Activated gamma-delta T cell treated with Interleukin-2 at 50 U/mL for 16 hours (primary cell): ENCODE measurements around the gene PPP2R2D.

Experiments
- DNase-seq: peaks from one replicate; pipeline ENCODE4 v3.0.0-alpha.2; 2020

Gene PPP2R2D

GRCh38 chr10:131954356-131954965 is 53.7 kb downstream of the PPP2R2D start:
- no peak for DNase-seq

GRCh38 chr10:131955591-131956340 is 55.0 kb downstream of the PPP2R2D start:
- no peak for DNase-seq

GRCh38 chr10:131959841-131960240 is 59.0 kb downstream of the PPP2R2D start:
- DNase-seq: no peak

GRCh38 chr10:131960631-131961046 is 59.8 kb downstream of the PPP2R2D start:
- no peak for DNase-seq

GRCh38 chr10:131961047-131961776 is 60.4 kb downstream of the PPP2R2D start:
- no peak for DNase-seq

- no peak for DNase-seq
These were observed 61.2 kb downstream of the PPP2R2D start for GRCh38 chr10:131961777-131962662.

DNA sequence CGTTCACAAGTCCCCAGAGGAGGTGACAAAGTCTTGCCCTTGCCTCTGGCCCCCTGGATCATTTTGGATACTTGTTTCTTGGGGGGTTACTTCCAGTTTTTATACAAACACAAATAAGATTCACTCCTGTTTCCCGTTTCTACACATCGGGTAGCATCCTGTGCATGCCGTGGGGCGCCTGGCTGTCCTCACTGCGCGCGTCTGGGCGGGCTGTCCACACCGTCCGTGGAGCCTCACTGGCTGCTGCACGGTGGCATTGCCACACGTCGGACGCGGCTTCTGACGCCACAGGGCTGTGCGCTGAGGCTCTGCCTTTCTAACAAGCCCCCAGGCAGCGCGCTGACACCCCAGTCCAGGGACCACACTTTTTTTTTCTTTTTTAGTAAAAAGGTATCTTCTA is 62.5 kb downstream of the PPP2R2D start:
- no peak for DNase-seq

- DNase-seq: no peak
These were observed 63.0 kb downstream of the PPP2R2D start for GRCh38 chr10:131963811-131964210.

DNA sequence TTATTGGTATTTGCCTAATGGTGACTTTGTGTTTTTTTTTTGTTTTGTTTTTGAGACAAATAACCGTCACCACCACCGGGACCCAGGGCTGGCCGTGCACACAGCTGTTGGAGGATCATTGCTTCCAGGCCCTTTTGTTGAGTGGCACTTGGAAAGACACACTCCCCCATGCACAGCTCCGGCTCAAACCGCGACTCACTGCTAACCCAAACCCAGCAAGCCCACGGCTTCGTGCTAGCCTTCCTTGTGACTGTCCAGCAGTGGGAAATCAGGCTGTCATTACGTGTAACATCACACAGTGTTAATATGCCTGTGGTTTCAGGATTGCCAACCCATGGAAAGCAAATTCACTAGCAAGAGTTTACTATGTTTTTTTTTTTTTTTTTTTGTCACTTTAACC is 63.5 kb downstream of the PPP2R2D start:
- DNase-seq: no peak

DNA sequence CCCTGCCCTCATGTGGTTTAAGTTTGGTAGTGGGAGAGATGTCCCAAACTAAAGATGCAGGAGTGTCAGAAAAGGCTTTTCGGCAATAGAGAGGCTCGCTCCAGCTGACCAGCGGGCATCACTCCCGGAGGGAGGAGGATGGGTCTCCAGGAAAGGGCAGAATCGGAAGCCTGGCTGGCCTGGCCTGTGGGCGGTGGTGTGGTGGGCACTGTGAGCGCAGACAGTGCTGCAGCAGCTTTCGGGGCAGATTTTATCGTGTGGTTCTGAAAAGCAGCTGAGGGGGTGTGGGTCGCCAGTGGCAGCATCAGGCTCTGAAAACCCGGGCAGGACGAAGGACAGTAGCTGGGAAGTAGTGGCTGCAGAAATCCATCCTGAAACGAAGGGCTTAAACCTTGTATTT is 68.1 kb downstream of the PPP2R2D start:
- no peak for DNase-seq

GRCh38 chr10:131970946-131971345 is 70.1 kb downstream of the PPP2R2D start:
- no peak for DNase-seq

DNA sequence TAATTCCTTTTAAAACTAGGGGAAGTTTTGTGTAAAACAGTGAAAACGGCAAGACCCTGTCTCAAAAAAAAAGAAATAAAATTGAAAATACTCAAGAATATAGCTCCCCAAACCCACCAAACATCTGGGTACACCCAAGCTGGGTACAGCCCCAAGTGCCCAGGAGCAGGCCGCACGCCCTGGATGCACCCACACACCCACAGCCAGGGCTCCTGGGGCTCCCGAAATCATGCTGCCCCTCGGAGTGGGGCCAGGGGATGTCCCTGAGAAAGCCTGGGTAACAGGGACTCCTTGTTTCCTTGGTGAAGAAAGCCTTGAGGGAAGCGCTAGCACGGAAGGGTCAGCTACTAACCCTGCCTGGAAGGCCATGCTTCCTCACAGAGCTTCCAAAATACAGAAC is 70.8 kb downstream of the PPP2R2D start:
- DNase-seq: no peak

- DNase-seq: no peak
These were observed 71.8 kb downstream of the PPP2R2D start for GRCh38 chr10:131972474-131973071.

DNA sequence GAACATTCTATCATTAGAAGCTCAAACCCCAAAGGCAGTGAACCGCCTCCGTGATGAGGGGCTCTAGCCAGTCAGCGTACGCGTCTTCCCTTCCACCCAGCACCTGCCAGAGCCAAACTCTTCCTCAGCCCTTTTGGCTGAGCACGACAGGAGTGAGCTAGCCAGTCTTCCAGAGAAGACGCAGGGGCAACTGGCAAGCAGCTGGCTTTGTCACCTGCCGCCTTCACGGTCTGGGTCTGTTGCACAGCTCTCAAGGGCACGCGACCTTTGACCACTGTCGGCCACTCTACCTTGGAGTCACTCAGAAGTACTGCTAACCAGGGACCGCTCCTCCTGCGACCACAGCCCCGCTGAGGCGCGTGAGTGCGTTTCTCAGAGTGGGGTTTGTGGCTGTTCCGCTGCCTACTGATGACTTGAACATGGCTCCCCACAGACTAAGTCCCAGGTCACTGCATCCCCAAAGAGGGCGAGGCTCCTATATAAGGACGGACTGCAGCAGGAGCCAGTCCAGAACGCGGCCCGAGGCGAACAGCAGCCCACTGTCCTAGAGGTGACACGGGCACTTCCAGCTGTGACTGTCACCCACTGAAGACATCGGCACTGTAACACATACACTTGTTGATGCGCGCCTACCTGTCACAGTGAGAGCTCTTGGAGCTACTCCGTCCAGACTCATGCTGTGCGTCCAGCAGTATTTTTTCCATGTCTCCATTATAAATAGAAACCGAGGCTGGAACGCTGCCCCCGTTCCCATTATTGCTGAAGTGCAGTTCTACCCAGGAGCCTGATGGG is 72.5 kb downstream of the PPP2R2D start:
- no peak for DNase-seq

- no peak for DNase-seq
These were observed 73.4 kb downstream of the PPP2R2D start for GRCh38 chr10:131974034-131974817.

DNA sequence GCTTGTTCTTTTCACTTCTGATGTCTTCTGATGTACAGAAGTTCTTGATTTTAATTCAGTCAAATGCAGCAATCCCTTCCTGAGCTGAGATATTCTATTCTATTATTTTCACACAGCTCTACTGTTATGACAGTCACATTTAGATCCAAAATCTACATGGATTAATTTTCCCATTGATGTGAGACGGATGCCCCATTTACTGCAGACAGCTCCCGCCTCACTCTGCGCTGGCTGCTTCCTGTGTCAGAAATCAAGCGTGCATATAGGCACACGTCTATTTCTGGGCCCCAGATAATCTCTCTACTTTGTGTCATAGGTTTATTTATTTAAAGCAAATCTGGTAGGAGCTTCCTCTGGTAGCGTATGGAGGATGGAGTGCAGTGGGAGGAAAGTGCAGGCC is 74.2 kb downstream of the PPP2R2D start:
- DNase-seq: no peak

- no peak for DNase-seq
These were observed 75.0 kb downstream of the PPP2R2D start for GRCh38 chr10:131975796-131976195.

- no peak for DNase-seq
These were observed 76.7 kb downstream of the PPP2R2D start for GRCh38 chr10:131977323-131978096.

DNA sequence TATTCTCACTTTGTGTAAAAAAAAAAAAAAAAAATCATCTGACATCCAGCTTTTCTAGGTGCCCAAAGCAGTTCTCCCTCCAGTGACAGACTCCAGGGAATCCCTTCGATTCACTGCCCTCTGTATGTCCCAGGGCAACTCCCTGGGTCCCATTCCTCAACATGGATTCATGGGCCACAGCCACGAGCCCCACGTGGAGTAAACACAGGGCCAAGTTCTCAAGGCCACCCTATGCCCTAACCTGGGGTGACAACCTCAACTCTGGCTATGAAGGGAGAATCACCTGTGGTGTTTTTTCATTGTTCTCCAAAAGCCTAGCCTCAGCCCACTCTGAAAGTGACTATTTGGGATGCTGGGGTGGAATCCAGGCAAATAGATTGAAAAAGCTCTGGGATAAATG is 77.6 kb downstream of the PPP2R2D start:
- DNase-seq: no peak

- no peak for DNase-seq
These were observed 78.0 kb downstream of the PPP2R2D start for GRCh38 chr10:131978851-131979250.
